HG03342 (cell line): Measurements from ENCODE around the gene CRLF3.
"Not testable (repeated sequence)": the region's sequence is repeated elsewhere in the genome, so short reads cannot be mapped to it uniquely, and the experiment has no call there.

Experiments used
- ATAC-seq: cut with Tn5 transposase; IDR thresholded peaks from one replicate; pipeline ENCODE4 v1.9.1; 2021; ENCODE audit warnings: mild to moderate bottlenecking, moderate library complexity; ENCODE audit not compliant: unreplicated experiment

The CRLF3 gene

DNA sequence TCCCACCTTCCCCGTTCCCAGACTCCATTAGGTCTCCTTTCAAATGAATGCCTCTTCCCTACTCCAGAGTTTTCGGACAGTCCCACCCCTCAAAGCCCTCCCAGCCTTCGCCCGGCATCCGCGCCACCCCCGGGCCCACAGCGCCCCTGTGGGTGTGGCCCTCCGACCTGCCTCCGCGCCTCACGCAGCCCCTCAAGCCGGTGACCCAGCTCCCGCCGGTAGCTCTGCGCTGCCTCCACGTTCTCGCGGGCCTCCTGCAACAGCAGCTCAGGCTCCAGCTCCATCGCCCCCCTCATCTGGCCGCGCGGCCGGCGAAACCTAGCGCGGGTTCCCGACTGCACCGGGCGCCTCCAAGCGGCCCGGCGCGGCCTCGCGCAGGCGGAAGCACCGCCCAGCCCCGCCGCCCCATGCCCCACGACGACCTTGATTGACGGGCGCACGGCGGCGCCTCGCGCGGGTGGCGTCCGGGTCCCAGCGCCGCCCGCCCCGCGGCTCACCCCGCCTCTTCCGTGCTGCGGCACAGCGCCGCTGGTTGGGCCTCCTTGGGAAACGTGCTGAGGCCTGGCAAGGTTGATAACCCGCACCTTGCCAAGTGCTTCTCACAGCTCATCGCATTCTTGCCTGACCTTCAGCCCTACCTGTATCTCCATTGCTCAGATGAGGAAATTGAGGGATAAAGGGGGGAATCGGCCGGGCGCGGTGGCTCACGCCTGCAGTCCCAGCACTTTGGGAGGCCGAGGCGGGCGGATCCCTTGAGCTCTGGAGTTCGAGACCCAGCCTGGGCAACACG, at the start of gene CRLF3:
TSS of gene CRLF3 (minus strand) at position 337 of the 790 bp plus-strand sequence. CDS start at position 296, 41 bp downstream.
- ATAC-seq = peak; percentile 87

DNA sequence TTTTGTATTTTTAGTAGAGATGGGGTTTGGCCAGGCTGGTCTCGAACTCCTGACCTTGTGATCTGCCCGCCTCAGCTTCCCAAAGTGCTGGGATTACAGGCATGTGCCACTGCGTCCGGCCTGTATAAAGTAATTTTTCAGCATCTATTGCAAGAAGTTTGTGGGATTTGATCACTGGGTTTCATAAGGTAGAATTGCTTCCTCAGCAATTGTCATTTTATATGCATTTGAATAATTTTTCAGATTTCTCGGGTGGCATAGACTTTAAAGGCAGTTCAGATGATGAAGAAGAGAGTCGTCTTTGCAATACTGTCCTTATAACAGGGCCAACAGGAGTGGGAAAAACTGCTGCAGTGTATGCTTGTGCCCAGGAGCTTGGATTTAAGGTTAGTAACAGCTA, 44.5 kb upstream of the CRLF3 start:
- ATAC-seq = no peak

DNA sequence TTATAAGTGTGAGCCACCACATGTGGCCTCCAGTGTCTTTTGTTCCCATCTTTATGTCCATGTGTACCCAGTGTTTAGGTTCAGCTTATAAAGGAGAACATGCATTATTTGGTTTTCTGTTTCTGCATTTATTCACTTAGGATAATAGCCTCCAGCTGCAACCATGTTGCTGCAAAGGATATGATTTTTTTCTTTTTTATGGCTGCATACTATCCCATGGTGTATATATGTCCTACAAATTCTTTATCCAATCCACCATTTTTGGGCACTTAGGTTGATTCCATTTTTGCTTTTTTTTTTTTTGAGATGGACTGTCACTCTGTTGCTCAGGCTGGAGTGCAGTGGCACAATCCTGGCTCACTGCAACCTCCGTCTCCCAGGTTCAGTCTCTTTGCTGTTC, 40.1 kb upstream of the CRLF3 start:
- no peak for ATAC-seq

GRCh38 chr17:30858556-30859250, 34.2 kb upstream of the CRLF3 start:
- ATAC-seq = no peak

DNA sequence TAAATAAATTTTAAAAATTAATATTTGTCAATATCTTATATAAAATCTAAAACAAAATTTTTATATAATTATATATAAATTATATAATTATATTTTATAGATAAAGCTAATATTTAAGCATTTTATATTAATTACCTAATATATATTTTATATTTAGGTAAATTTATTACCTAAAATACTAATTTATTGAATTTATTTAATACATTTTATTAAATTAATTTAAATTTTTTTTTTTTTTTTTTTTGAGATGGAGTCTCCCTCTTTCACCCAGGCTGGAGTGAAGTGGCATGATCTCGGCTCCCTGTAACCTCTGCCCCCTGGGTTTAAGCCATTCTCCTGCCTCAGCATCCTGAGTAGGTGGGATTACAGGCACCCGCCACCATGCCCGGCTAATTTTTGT, 29.7 kb upstream of the CRLF3 start:
- ATAC-seq = no peak

DNA sequence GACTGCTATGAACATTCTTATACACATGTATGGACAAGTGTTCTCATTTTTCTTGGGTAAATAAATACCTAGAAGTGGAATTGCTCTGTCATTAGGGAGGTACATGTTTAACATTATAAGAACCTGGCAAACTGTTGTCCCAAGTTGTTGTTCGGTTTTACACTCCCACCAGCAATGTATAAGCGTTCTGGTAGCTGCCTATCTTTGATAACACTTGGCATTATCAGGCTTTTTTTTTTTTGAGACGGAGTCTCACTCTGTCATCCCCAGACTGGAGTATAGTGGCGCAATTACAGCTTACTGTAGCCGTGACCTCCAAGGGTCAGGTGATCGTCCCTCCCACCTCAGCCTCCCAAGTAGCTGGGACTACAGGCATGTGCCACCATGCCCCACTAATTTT, 23.5 kb upstream of the CRLF3 start:
- ATAC-seq = no peak

- ATAC-seq = no peak
These were observed 16.3 kb upstream of the CRLF3 start for GRCh38 chr17:30840771-30841170.

DNA sequence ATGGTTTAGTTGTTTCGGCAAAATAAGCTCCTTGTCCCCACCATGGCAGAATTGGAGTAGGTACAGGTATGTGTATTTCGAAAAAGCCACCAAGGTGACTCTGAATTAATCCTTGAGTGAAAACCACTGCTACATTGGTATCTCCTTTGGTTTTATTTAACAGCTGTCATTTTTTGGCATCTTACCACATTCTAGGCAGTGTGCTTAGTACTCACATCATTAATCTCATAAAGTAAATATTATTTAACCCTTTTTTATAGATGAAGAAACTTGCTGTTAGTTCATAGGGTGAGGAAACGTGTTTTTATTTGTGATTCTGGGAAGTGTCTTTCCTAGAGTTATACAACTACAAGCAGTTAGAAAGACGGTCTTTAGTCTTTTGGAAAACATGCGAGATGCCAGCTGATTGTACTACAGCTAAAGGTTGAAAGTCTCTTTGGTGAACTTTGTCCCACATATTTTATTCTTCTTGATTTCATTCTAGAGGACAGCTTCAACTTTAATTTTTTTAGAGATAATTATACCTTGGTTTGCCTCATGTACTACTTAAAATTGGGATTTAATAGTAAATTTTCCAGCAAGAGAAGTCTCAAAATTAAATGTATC, 13.8 kb upstream of the CRLF3 start:
- ATAC-seq = no peak

GRCh38 chr17:30832438-30833124, 8.1 kb upstream of the CRLF3 start:
- ATAC-seq = no peak

DNA sequence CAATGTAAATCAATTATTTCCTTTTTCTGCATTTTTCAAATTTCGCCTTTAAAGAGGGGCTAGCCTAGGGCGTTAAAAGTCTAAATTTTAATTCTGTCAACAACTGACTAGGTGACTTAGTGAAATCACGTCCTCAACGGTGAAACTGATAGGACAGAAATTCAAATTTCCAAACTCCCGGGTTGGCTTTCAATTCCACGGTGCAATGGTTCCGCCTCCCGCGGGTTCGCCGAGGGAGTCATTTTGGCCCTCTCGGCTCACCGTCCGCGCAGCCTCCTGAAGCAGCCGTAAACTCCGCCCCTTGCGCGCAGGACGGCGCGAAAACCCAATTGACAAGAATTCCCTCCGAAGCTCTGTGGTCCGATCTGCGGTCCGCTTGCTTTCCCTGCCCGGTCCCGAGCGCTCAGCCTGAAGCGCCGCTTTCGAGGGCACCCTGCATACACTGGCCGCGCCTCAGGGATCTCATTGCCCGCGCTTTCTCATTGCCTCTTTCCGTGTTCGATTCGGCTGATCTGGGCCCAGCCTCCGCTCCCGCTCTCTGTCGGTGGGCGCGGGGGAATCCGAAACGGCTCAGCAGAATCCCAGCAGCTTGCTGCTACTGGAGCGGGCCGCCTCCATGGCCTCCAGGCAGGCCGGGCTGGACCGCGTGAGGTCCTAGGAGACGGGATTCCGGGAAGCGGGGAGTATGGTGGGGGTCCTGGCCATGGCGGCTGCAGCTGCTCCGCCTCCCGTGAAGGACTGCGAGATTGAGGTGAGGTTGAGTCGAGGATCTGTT, 7.4 kb upstream of the CRLF3 start, which contains the start of gene ATAD5:
TSS of gene ATAD5 (plus strand) at position 304 of the 775 bp plus-strand sequence. CDS start at position 686, 382 bp downstream.
- peak; percentile 57 for ATAC-seq

DNA sequence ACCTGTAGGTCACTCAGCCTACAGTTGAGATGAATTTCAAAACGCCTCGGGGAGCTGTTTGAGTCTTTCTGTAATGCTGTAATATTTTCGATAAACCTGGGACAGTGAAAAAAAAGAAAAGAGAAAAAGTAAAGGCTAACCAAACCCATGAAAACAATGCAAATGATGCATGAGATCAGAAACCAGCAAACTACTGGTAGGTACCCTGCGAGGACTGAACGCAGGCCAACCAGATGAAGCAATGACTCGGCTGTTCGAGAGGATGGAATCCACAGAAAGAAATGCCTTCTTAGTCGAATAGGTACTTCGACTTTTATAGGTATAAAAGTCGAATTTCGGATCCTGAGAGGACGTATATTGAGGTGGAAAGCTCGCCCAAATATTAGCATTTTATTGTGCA, 6.8 kb upstream of the CRLF3 start:
- ATAC-seq = no peak

DNA sequence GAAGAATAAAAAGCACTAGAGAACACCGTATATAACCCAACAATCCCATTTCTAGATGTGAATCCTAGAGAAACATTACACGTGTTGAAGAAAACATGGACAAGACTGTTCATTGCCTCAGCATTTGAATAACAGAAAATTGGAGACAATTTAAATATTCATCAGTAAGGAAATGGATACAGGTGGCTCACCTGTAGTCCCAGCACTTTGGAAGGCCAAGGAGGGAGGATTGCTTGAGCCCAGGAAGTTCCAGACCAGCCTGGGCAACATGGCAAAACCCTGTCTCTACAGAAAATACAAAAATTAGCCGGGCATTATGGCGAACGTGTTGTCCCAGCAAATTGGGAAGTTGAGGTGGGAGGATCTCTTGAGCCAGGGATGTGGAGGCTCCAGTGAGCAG, 4.5 kb upstream of the CRLF3 start:
- ATAC-seq = no peak

DNA sequence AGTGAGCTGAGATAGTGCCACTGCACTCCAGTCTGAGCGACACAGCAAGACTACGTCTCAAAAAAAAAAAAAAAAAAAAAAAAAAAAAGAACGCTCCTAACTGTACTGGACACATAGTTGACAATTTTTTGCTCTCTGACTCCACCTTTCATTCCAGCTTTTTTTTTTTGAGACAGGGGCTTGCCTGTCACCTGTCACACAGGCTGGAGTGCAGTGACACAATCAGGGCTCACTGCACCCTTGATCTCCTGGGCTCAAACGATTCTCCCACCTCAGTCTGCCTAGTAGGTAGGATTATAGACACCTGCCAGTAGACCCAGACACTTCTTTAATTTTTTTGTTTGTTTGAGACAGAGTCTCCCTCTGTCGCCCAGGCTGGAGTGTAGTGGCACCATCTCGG, 2.6 kb upstream of the CRLF3 start:
- ATAC-seq = no peak

GRCh38 chr17:30824002-30824355, 513 bp downstream of the CRLF3 start:
- peak; percentile 9 for ATAC-seq

GRCh38 chr17:30823421-30823820, 1.1 kb downstream of the CRLF3 start:
- no peak for ATAC-seq

- not testable (repeated sequence) for ATAC-seq
These were observed 1.6 kb downstream of the CRLF3 start for GRCh38 chr17:30822919-30823318.

DNA sequence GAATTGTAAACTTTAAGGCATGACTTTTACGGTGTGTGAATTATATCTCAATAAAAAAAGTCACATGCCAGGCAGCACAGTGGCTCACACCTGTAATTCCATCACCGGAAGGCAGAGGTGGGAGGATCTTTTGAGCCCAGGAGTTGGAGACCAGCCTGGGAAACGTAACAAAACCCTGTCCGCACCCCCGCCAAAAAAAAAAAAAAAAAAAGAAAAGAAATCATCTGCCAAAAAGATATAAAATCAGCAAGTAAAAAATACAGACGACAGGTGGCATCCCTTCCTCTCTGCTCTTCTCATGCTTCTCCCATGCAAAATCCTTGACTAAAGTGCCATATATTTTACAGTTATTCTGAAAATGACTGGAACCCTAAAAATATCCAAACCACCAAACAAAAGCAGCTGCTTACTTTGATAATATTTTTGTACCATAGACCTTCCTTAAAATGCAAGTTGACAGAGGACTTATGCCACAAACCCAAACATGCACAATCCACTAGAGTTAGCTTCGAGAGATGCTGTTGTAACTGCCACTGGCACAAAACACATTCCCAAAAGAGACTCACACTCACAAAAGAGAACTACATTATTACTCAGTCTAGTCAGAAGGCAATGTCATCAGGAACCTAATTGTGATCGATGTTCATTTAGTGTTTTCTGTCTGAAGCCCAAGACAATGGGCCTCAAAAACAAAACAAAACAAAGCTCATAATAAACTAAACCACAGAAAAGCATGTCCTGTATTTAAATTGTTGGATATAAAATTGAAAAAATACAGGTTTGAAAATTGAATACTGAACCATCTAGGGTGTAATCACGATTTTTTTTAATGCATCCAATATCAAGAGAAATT, 2.4 kb downstream of the CRLF3 start:
- ATAC-seq = no peak

GRCh38 chr17:30819971-30820705, 4.4 kb downstream of the CRLF3 start:
- no peak for ATAC-seq

- ATAC-seq = no peak
These were observed 8.3 kb downstream of the CRLF3 start for GRCh38 chr17:30816165-30816564.
